ENCODE measurements around the gene TMC1.

DNA sequence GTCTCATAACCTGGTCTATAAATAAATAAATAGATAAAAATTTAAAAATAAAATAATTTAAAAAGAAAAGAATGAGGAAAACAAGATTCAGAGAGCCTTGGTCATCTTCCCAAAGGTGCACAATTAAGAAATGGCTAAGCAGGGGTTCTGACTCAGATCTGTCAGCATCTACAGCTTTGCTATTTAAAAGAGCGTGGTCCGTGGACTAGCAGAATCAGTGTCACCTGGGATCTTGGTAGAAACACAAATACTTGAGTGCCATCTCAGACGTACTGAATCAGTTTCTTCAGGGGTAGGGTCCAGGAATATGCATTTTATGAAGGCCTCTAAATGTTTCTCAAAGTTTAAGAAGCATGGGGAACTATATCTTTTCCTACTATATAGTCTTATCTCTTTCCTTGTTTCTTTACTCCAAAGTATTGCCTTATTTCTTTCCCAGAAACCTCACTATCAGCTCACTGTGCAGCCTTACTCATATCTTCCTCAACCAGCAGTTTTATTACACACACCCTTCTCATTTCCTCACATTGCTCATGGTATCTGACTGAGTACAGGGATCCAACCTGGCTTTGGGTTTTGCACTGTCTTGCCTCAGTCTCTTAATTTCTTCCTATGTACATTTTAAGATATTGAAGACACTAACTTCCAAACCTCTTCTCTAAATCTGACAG is 58.6 kb downstream of the TMC1 start:
- TF ChIP-seq, protein P1, sequence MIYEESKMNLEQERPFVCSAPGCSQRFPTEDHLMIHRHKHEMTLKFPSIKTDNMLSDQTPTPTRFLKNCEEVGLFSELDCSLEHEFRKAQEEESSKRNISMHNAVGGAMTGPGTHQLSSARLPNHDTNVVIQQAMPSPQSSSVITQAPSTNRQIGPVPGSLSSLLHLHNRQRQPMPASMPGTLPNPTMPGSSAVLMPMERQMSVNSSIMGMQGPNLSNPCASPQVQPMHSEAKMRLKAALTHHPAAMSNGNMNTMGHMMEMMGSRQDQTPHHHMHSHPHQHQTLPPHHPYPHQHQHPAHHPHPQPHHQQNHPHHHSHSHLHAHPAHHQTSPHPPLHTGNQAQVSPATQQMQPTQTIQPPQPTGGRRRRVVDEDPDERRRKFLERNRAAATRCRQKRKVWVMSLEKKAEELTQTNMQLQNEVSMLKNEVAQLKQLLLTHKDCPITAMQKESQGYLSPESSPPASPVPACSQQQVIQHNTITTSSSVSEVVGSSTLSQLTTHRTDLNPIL (CRISPR knock-in tag; IDR thresholded peaks at IDR 0.05; ENCODE audit: low read depth) = no peak
- TF ChIP-seq SNAI2 (CRISPR knock-in tag; IDR thresholded peaks at IDR 0.05) (no peak), ARNTL (CRISPR knock-in tag; IDR thresholded peaks at IDR 0.05; ENCODE audit: borderline replicate concordance, low read depth) (no peak), ZFP3 (CRISPR knock-in tag; IDR thresholded peaks at IDR 0.05) (no peak), TCF4 (CRISPR knock-in tag; IDR thresholded peaks at IDR 0.05; ENCODE audit: borderline replicate concordance) (no peak), BACH2 (CRISPR knock-in tag; IDR thresholded peaks at IDR 0.05; ENCODE audit: borderline replicate concordance) (no peak), ZNF8 (CRISPR knock-in tag; IDR thresholded peaks at IDR 0.05) (no peak), ZNF70 (CRISPR knock-in tag; IDR thresholded peaks at IDR 0.05) (no peak), CSDC2 (CRISPR knock-in tag; IDR thresholded peaks at IDR 0.05) (no peak), RARB (CRISPR knock-in tag; IDR thresholded peaks at IDR 0.05) (no peak), ISL1 (CRISPR knock-in tag; IDR thresholded peaks at IDR 0.05) (no peak), ZNF565 (CRISPR knock-in tag; conservative IDR thresholded peaks at IDR 0.05; ENCODE audit: low read depth) (no peak)
- TF ChIP-seq, protein P2, sequence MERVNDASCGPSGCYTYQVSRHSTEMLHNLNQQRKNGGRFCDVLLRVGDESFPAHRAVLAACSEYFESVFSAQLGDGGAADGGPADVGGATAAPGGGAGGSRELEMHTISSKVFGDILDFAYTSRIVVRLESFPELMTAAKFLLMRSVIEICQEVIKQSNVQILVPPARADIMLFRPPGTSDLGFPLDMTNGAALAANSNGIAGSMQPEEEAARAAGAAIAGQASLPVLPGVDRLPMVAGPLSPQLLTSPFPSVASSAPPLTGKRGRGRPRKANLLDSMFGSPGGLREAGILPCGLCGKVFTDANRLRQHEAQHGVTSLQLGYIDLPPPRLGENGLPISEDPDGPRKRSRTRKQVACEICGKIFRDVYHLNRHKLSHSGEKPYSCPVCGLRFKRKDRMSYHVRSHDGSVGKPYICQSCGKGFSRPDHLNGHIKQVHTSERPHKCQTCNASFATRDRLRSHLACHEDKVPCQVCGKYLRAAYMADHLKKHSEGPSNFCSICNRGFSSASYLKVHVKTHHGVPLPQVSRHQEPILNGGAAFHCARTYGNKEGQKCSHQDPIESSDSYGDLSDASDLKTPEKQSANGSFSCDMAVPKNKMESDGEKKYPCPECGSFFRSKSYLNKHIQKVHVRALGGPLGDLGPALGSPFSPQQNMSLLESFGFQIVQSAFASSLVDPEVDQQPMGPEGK (CRISPR knock-in tag; IDR thresholded peaks at IDR 0.05; ENCODE audit: borderline replicate concordance) = no peak
- TF ChIP-seq, protein P3, sequence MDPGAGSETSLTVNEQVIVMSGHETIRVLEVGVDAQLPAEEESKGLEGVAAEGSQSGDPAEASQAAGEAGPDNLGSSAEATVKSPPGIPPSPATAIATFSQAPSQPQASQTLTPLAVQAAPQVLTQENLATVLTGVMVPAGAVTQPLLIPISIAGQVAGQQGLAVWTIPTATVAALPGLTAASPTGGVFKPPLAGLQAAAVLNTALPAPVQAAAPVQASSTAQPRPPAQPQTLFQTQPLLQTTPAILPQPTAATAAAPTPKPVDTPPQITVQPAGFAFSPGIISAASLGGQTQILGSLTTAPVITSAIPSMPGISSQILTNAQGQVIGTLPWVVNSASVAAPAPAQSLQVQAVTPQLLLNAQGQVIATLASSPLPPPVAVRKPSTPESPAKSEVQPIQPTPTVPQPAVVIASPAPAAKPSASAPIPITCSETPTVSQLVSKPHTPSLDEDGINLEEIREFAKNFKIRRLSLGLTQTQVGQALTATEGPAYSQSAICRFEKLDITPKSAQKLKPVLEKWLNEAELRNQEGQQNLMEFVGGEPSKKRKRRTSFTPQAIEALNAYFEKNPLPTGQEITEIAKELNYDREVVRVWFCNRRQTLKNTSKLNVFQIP (CRISPR knock-in tag; IDR thresholded peaks at IDR 0.05; ENCODE audit: borderline replicate concordance, low read depth) = no peak

All from SK-N-SH treated with all-trans-retinoic acid at 6 μM for 48 hours (cell line).